Liver (tissue), 3 donors: Measurements from ENCODE around the gene CD52.

Source experiments
- EGR1 ChIP-seq, 2 donors: IDR thresholded peaks; 2 replicates each; pipeline ENCODE4 v1.6.1; 2016 to 2018; ENCODE audit warnings: antibody characterized with exemption in 2 of 2, low read depth in 2 of 2
- GABPA ChIP-seq, 2 donors: IDR thresholded peaks in 1 of 2; conservative IDR thresholded peaks in 1 of 2; 2 replicates each; pipeline ENCODE4 v1.6.1; 2016; ENCODE audit warnings: antibody characterized with exemption in 2 of 2, mild to moderate bottlenecking in 1 of 2, moderate library complexity in 1 of 2
- NR2F2 ChIP-seq: IDR thresholded peaks from 2 replicates; pipeline ENCODE4 v1.6.1; 2016; ENCODE audit warnings: antibody characterized with exemption
- RAD21 ChIP-seq, 2 donors: IDR thresholded peaks; 2 replicates each; pipeline ENCODE4 v1.6.1; 2016; ENCODE audit warnings: antibody characterized with exemption in 2 of 2, mild to moderate bottlenecking in 2 of 2
- RXRA ChIP-seq, 2 donors: IDR thresholded peaks; 2 replicates each; pipeline ENCODE4 v1.6.1; 2017 to 2018; ENCODE audit warnings: antibody characterized with exemption in 2 of 2, mild to moderate bottlenecking in 1 of 2
- TAF1 ChIP-seq: conservative IDR thresholded peaks from 2 replicates; pipeline ENCODE4 v1.6.1; 2016; ENCODE audit warnings: antibody characterized with exemption, mild to moderate bottlenecking
- YY1 ChIP-seq: IDR thresholded peaks from 2 replicates; pipeline ENCODE4 v1.6.1; 2016; ENCODE audit warnings: antibody characterized with exemption, mild to moderate bottlenecking
- TF ChIP-seq, protein P1 (sequence below): fragments of 150-350 bp; IDR thresholded peaks from 2 replicates; pipeline ENCODE4 v1.5.1; 2017; ENCODE audit warnings: improper control_type of control experiment, low read depth, low read length; ENCODE audit not compliant: missing input control
- TF ChIP-seq, protein P2 (sequence below): IDR thresholded peaks from 2 replicates; pipeline ENCODE4 v1.6.1; 2016; ENCODE audit warnings: antibody characterized with exemption
- TF ChIP-seq, protein P3 (sequence below): IDR thresholded peaks from 2 replicates; pipeline ENCODE4 v1.6.1; 2016; ENCODE audit warnings: antibody characterized with exemption, mild to moderate bottlenecking
- TF ChIP-seq, protein P4 (sequence below): IDR thresholded peaks from 2 replicates; pipeline ENCODE4 v1.6.1; 2016; ENCODE audit warnings: antibody characterized with exemption
- TF ChIP-seq, protein P5 (sequence below): IDR thresholded peaks from 2 replicates; pipeline ENCODE4 v1.6.1; 2016; ENCODE audit warnings: antibody characterized with exemption
- donor health status: healthy.
- donor health status: healthy.

- TF ChIP-seq, protein P1, sequence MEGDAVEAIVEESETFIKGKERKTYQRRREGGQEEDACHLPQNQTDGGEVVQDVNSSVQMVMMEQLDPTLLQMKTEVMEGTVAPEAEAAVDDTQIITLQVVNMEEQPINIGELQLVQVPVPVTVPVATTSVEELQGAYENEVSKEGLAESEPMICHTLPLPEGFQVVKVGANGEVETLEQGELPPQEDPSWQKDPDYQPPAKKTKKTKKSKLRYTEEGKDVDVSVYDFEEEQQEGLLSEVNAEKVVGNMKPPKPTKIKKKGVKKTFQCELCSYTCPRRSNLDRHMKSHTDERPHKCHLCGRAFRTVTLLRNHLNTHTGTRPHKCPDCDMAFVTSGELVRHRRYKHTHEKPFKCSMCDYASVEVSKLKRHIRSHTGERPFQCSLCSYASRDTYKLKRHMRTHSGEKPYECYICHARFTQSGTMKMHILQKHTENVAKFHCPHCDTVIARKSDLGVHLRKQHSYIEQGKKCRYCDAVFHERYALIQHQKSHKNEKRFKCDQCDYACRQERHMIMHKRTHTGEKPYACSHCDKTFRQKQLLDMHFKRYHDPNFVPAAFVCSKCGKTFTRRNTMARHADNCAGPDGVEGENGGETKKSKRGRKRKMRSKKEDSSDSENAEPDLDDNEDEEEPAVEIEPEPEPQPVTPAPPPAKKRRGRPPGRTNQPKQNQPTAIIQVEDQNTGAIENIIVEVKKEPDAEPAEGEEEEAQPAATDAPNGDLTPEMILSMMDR = no peak
- TF ChIP-seq, protein P2, sequence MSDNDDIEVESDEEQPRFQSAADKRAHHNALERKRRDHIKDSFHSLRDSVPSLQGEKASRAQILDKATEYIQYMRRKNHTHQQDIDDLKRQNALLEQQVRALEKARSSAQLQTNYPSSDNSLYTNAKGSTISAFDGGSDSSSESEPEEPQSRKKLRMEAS = no peak
- no peak for TF ChIP-seq NR2F2
- TF ChIP-seq, protein P3, sequence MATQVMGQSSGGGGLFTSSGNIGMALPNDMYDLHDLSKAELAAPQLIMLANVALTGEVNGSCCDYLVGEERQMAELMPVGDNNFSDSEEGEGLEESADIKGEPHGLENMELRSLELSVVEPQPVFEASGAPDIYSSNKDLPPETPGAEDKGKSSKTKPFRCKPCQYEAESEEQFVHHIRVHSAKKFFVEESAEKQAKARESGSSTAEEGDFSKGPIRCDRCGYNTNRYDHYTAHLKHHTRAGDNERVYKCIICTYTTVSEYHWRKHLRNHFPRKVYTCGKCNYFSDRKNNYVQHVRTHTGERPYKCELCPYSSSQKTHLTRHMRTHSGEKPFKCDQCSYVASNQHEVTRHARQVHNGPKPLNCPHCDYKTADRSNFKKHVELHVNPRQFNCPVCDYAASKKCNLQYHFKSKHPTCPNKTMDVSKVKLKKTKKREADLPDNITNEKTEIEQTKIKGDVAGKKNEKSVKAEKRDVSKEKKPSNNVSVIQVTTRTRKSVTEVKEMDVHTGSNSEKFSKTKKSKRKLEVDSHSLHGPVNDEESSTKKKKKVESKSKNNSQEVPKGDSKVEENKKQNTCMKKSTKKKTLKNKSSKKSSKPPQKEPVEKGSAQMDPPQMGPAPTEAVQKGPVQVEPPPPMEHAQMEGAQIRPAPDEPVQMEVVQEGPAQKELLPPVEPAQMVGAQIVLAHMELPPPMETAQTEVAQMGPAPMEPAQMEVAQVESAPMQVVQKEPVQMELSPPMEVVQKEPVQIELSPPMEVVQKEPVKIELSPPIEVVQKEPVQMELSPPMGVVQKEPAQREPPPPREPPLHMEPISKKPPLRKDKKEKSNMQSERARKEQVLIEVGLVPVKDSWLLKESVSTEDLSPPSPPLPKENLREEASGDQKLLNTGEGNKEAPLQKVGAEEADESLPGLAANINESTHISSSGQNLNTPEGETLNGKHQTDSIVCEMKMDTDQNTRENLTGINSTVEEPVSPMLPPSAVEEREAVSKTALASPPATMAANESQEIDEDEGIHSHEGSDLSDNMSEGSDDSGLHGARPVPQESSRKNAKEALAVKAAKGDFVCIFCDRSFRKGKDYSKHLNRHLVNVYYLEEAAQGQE = no peak
- TF ChIP-seq, protein P4, sequence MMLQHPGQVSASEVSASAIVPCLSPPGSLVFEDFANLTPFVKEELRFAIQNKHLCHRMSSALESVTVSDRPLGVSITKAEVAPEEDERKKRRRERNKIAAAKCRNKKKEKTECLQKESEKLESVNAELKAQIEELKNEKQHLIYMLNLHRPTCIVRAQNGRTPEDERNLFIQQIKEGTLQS = no peak
- no peak for TF ChIP-seq YY1
- TF ChIP-seq TAF1 = no peak
- no peak for TF ChIP-seq RXRA (IDR thresholded peaks at IDR 0.05)
- TF ChIP-seq, protein P5, sequence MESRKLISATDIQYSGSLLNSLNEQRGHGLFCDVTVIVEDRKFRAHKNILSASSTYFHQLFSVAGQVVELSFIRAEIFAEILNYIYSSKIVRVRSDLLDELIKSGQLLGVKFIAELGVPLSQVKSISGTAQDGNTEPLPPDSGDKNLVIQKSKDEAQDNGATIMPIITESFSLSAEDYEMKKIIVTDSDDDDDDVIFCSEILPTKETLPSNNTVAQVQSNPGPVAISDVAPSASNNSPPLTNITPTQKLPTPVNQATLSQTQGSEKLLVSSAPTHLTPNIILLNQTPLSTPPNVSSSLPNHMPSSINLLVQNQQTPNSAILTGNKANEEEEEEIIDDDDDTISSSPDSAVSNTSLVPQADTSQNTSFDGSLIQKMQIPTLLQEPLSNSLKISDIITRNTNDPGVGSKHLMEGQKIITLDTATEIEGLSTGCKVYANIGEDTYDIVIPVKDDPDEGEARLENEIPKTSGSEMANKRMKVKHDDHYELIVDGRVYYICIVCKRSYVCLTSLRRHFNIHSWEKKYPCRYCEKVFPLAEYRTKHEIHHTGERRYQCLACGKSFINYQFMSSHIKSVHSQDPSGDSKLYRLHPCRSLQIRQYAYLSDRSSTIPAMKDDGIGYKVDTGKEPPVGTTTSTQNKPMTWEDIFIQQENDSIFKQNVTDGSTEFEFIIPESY = no peak
- no peak for TF ChIP-seq GABPA (IDR thresholded peaks at IDR 0.05 in 1 of 2, conservative IDR thresholded peaks at IDR 0.05 in 1 of 2)
- TF ChIP-seq EGR1 (IDR thresholded peaks at IDR 0.05; ENCODE audit: low read depth in 2 of 2) = no peak
- TF ChIP-seq RAD21 (IDR thresholded peaks at IDR 0.05) = no peak
These were observed 36.4 kb upstream of the CD52 start for GRCh38 chr1:26281091-26281958.
